GM21576 (cell line): Measurements from ENCODE around the gene GAMT.

Experiments used
- ATAC-seq: cut with Tn5 transposase; IDR thresholded peaks from one replicate; pipeline ENCODE4 v1.9.1; 2021; ENCODE audit warnings: mild to moderate bottlenecking, moderate library complexity; ENCODE audit not compliant: unreplicated experiment

Gene GAMT

GRCh38 chr19:1387684-1388636 is 13.4 kb downstream of the GAMT start:
- no peak for ATAC-seq

- no peak for ATAC-seq
Measured at GRCh38 chr19:1386945-1387683, 14.2 kb downstream of the GAMT start.

- ATAC-seq, result no peak
Measured at GRCh38 chr19:1385816-1386215, 15.5 kb downstream of the GAMT start.

GRCh38 chr19:1384478-1385110 is 16.7 kb downstream of the GAMT start:
- no peak for ATAC-seq

GRCh38 chr19:1384085-1384462 is 17.3 kb downstream of the GAMT start:
- no peak for ATAC-seq

- peak; percentile 69 for ATAC-seq
Measured at GRCh38 chr19:1383312-1384084, 17.8 kb downstream of the GAMT start, which contains the start of gene NDUFS7. NDUFS7 (plus strand) TSS chr19:1383907; CDS start chr19:1383927, 20 bp downstream.

GRCh38 chr19:1383017-1383311 is 18.4 kb downstream of the GAMT start:
- no peak for ATAC-seq

- no peak for ATAC-seq
Measured at GRCh38 chr19:1382250-1382649, 19.1 kb downstream of the GAMT start.

GRCh38 chr19:1379961-1380489 is 21.3 kb downstream of the GAMT start:
- no peak for ATAC-seq

- ATAC-seq, result no peak
Measured at GRCh38 chr19:1379126-1379905, 22.0 kb downstream of the GAMT start.

GRCh38 chr19:1377965-1378785 is 23.2 kb downstream of the GAMT start:
- no peak for ATAC-seq

- ATAC-seq, result no peak
Measured at GRCh38 chr19:1377176-1377964, 24.0 kb downstream of the GAMT start.

GRCh38 chr19:1376415-1376805 is 24.9 kb downstream of the GAMT start:
- ATAC-seq, result no peak

- no peak for ATAC-seq
Measured at GRCh38 chr19:1374250-1374577, 27.1 kb downstream of the GAMT start.

GRCh38 chr19:1373534-1374249 is 27.6 kb downstream of the GAMT start:
- no peak for ATAC-seq

- no peak for ATAC-seq
Measured at GRCh38 chr19:1373042-1373533, 28.3 kb downstream of the GAMT start.

- ATAC-seq, result no peak
Measured at GRCh38 chr19:1370579-1371361, 30.6 kb downstream of the GAMT start.
